Neural progenitor cell (in vitro differentiated cells): ENCODE measurements around the gene KPNA2. TPM values are rescaled to one million over a fixed set of nuclear protein-coding genes. Genes with fewer than 3 reads are reported as not detected.

Experiments used
- DNase-seq: peaks from one replicate; pipeline ENCODE4 v3.0.0-alpha.2; 2016; ENCODE audit warnings: low spot score
- H2AFZ ChIP-seq: fragments of 200-600 bp; sonication (generic); replicated peaks from 2 replicates; pipeline ENCODE4 v1.6.1; 2016; ENCODE audit warnings: antibody characterized with exemption
- H3F3A ChIP-seq: fragments of 200-600 bp; sonication (generic); 2 replicates; pipeline ENCODE4 v1.6.1; 2016; ENCODE audit warnings: antibody characterized with exemption, low read depth
- H3K27ac ChIP-seq: fragments of 200-600 bp; sonication (generic); 2 replicates; pipeline ENCODE4 v1.5.1; 2016; ENCODE audit warnings: mild to moderate bottlenecking
- H3K27me3 ChIP-seq: fragments of 200-600 bp; sonication (generic); 2 replicates; pipeline ENCODE4 v1.6.1; 2016; ENCODE audit warnings: mild to moderate bottlenecking, moderate library complexity
- H3K36me3 ChIP-seq: fragments of 200-600 bp; sonication (generic); 2 replicates; pipeline ENCODE4 v1.5.1; 2016
- H3K4me1 ChIP-seq: fragments of 200-600 bp; sonication (generic); 2 replicates; pipeline ENCODE4 v1.6.1; 2016; ENCODE audit warnings: mixed run types
- H3K4me2 ChIP-seq: fragments of 200-600 bp; sonication (generic); 2 replicates; pipeline ENCODE4 v1.6.1; 2016
- H3K4me3 ChIP-seq: fragments of 200-600 bp; sonication (generic); 2 replicates; pipeline ENCODE4 v1.5.1; 2016
- H3K79me2 ChIP-seq: fragments of 200-600 bp; sonication (generic); 2 replicates; pipeline ENCODE4 v1.6.1; 2016; ENCODE audit warnings: low read depth
- H3K9ac ChIP-seq: fragments of 200-600 bp; sonication (generic); 2 replicates; pipeline ENCODE4 v1.6.1; 2016
- H3K9me3 ChIP-seq: fragments of 200-600 bp; sonication (generic); 2 replicates; pipeline ENCODE4 v1.5.1; 2016; ENCODE audit warnings: low read depth
- H4K20me1 ChIP-seq: fragments of 200-600 bp; sonication (generic); 2 replicates; pipeline ENCODE4 v1.6.1; 2016; ENCODE audit warnings: low read depth
- H3K27ac Mint-ChIP-seq: 3 replicates; pipeline ENCODE4 v1.8.0; 2021; ENCODE audit warnings: mixed read lengths
- H3K27me3 Mint-ChIP-seq: 2 replicates; pipeline ENCODE4 v1.8.0; 2022; ENCODE audit warnings: low read depth, mild to moderate bottlenecking, inconsistent platforms, moderate library complexity, mixed read lengths; ENCODE audit not compliant: insufficient read depth
- H3K36me3 Mint-ChIP-seq: 3 replicates; pipeline ENCODE4 v1.8.0; 2021; ENCODE audit warnings: mixed read lengths
- H3K4me1 Mint-ChIP-seq: 3 replicates; pipeline ENCODE4 v1.8.0; 2021; ENCODE audit warnings: mixed read lengths
- H3K4me3 Mint-ChIP-seq: 3 replicates; pipeline ENCODE4 v1.8.0; 2021; ENCODE audit warnings: mild to moderate bottlenecking, moderate library complexity, mixed read lengths
- H3K9me3 Mint-ChIP-seq: 3 replicates; pipeline ENCODE4 v1.8.0; 2020; ENCODE audit warnings: mixed read lengths
- CTCF ChIP-seq: fragments of 200-600 bp; sonication (generic); IDR thresholded peaks from 2 replicates; pipeline ENCODE4 v1.5.1; 2017; ENCODE audit warnings: antibody characterized with exemption, mild to moderate bottlenecking
- EZH2 ChIP-seq: fragments of 200-600 bp; sonication (generic); IDR thresholded peaks from 2 replicates; pipeline ENCODE4 v1.6.1; 2017; ENCODE audit warnings: antibody characterized with exemption, mild to moderate bottlenecking, moderate library complexity
- EZH2phosphoT487 ChIP-seq: fragments of 200-600 bp; sonication (generic); IDR thresholded peaks from 2 replicates; pipeline ENCODE4 v1.6.1; 2017; ENCODE audit warnings: antibody characterized with exemption
- total RNA-seq: library from RNA; depleted of rRNA; stranded (reverse); fragments of >200 nt; gene quantifications from 2 replicates; pipeline ENCODE4 v1.2.3, GENCODE V29; 2015; ENCODE audit warnings: low replicate concordance

The KPNA2 gene
- total RNA-seq, 1 donor from 2014 or later = 549 TPM

DNA sequence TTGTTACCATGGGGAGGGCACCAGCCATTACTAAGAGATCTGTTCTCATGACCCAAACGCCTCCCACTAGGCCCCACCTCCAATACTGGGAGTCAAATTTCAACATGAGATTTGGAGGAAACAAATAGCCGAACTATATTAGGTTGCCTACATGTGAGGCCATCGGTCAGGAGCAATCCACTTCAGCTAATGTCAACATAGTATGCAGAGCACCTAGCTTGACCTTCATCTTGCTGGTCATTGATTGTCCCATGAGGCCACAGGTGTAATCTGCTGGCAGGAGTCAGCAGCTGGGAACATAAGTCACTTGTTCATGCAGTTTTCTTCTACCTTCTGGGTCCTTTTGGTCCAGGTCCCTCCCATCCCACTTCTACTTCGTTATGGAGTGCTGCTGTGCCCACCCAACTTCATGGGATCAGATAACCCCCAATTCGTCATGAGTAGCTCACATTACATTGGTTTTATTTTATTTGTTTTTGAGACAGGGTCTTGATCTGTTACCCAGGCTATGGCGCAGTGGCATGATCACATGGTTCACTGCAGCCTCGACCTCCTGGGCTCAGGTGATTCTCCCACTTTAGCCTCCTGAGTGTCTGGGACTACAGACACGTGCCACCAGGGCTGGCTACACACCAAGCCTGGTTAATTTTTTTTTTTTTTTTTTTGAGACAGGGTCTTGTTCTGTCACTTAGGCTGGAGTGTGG is 5.9 kb upstream of the KPNA2 start:
- Histone ChIP-seq H3K79me2 (no peaks in the 10 kb centered on the region), H4K20me1 (no peaks in the 10 kb centered on the region), H3K4me3 (no peak overlapping the region), H3K9ac (no peak overlapping the region), H3K27me3 (no peaks in the 10 kb centered on the region), H3K9me3 (no peaks in the 10 kb centered on the region), H2AFZ (peak overlapping the region; percentile 26), H3K4me1 (peaks cover 11% of the 10 kb centered on the region), H3K27ac (no peak overlapping the region), H3K36me3 (no peaks in the 10 kb centered on the region), H3K4me2 (no peak overlapping the region), H3F3A (peaks cover 17% of the 10 kb centered on the region)
- Mint-ChIP-seq H3K4me1 (peaks cover 16% of the 10 kb centered on the region), H3K9me3 (no peaks in the 10 kb centered on the region), H3K27me3 (no peaks in the 10 kb centered on the region), H3K36me3 (no peaks in the 10 kb centered on the region), H3K4me3 (no peak overlapping the region), H3K27ac (no peak overlapping the region)
- TF ChIP-seq CTCF (no peak), EZH2 (no peak), EZH2phosphoT487 (no peak)
- no peak for DNase-seq

DNA sequence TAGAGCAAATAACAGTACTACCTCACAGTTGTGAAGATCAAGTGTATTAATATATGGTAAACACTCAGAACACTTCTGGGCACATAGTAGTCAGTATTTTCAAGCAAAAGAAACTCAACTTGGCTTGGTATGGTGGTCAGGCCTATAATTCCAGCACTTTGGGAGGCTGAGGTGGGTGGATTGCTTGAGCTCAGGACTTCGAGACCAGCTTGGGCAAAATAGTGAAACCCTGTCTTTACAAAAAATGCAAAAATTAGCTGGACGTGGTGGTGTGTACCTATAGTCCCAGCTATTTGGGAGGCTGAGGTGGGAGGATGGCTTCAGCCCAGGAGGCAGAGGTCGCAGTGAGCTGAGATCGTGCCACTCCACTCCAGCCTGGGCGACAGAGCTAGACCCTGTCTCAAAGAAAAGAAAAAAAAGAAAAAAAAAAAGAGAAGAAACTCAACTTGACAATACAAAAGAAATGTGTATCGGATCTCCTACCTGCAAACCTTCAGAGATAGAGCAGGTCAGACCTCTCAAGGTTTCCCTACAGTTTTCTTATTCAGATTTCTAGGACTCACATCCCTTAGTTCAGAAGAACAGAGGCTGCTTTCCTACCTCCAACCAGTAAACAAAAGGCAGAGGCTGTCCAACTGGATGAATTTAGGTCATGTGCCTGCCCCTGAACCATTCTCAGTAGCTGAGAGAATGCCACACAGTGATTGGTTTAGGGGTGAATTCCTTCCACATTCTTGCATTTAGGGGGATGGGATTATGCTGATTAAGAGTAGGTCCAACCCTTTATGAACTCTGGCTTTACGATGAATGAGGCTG is 1.7 kb upstream of the KPNA2 start:
- H3K4me3 Mint-ChIP-seq = peak overlapping the region; percentile 75
- H3K36me3 Mint-ChIP-seq = peaks cover 17% of the 10 kb centered on the region
- H4K20me1 ChIP-seq = peaks cover 32% of the 10 kb centered on the region
- no peaks in the 10 kb centered on the region for H3K36me3 ChIP-seq
- no peak for TF ChIP-seq CTCF
- no peak for TF ChIP-seq EZH2phosphoT487
- TF ChIP-seq EZH2 = no peak
- peaks cover 35% of the 10 kb centered on the region for H3K4me1 Mint-ChIP-seq
- peak overlapping the region; percentile 90 for H3K27ac ChIP-seq
- no peak overlapping the region for H3K9ac ChIP-seq
- no peaks in the 10 kb centered on the region for H3K9me3 ChIP-seq
- peaks cover 4% of the 10 kb centered on the region for H3K27me3 Mint-ChIP-seq
- H3K9me3 Mint-ChIP-seq = no peaks in the 10 kb centered on the region
- peaks cover 28% of the 10 kb centered on the region for H3F3A ChIP-seq
- H3K4me3 ChIP-seq = peak overlapping the region; percentile 36
- no peaks in the 10 kb centered on the region for H3K27me3 ChIP-seq
- peak; percentile 93 for DNase-seq
- H3K27ac Mint-ChIP-seq = peak overlapping the region; percentile 99
- H2AFZ ChIP-seq = no peak overlapping the region
- H3K4me2 ChIP-seq = peak overlapping the region; percentile 75
- H3K4me1 ChIP-seq = peaks cover 32% of the 10 kb centered on the region
- H3K79me2 ChIP-seq = peaks cover 34% of the 10 kb centered on the region

DNA sequence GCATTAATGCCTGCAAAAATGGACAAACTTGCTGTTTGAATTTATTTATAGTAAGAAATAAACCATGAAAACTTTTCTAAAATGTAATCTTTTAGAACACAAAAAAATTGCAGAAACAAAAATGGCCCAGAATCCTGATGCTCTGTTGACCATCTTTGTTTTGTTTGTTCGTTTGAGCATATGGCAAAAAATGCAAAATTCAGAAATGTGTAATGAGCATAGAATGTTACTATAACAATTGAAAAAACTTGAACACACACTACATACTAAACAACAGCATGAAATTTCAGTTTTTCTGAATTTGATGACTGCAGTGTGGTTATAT is 1.1 kb upstream of the KPNA2 start:
- Histone ChIP-seq H2AFZ (no peak overlapping the region), H3K4me3 (peak overlapping the region; percentile 36), H3F3A (peaks cover 32% of the 10 kb centered on the region)

More for the DNA sequence above, 1.1 kb upstream of the KPNA2 start:
- H3K36me3 Mint-ChIP-seq = peaks cover 20% of the 10 kb centered on the region
- peaks cover 4% of the 10 kb centered on the region for H3K27me3 Mint-ChIP-seq
- TF ChIP-seq CTCF (no peak), EZH2 (no peak), EZH2phosphoT487 (no peak)
- peaks cover 32% of the 10 kb centered on the region for H3K4me1 ChIP-seq
- H3K27me3 ChIP-seq = no peaks in the 10 kb centered on the region
- H3K36me3 ChIP-seq = no peaks in the 10 kb centered on the region
- H3K27ac ChIP-seq = peak overlapping the region; percentile 65
- peaks cover 38% of the 10 kb centered on the region for H4K20me1 ChIP-seq
- H3K79me2 ChIP-seq = peaks cover 39% of the 10 kb centered on the region
- no peak overlapping the region for H3K9ac ChIP-seq
- no peaks in the 10 kb centered on the region for H3K9me3 Mint-ChIP-seq
- no peak overlapping the region for H3K27ac Mint-ChIP-seq
- no peak for DNase-seq
- H3K4me2 ChIP-seq = peak overlapping the region; percentile 75
- no peaks in the 10 kb centered on the region for H3K9me3 ChIP-seq
- peak overlapping the region; percentile 75 for H3K4me3 Mint-ChIP-seq
- peaks cover 35% of the 10 kb centered on the region for H3K4me1 Mint-ChIP-seq
